Osteocyte (in vitro differentiated cells): ENCODE data around the gene LCLAT1. TPM values are rescaled to one million over a fixed set of nuclear protein-coding genes. Genes with fewer than 3 reads are reported as not detected.

Source experiments
- DNase-seq: peaks from one replicate; pipeline ENCODE4 v3.0.0; 2021; ENCODE audit warnings: mixed read lengths; ENCODE audit not compliant: unreplicated experiment; ENCODE audit errors: extremely low spot score
- H3K27ac Mint-ChIP-seq: one replicate; pipeline ENCODE4 v1.8.0; 2021; ENCODE audit warnings: mild to moderate bottlenecking, mixed read lengths; ENCODE audit not compliant: unreplicated experiment
- H3K27me3 Mint-ChIP-seq: one replicate; pipeline ENCODE4 v1.8.0; 2021; ENCODE audit warnings: mixed read lengths; ENCODE audit not compliant: unreplicated experiment
- H3K36me3 Mint-ChIP-seq: one replicate; pipeline ENCODE4 v1.8.0; 2021; ENCODE audit warnings: mixed read lengths; ENCODE audit not compliant: unreplicated experiment
- H3K4me1 Mint-ChIP-seq: one replicate; pipeline ENCODE4 v1.8.0; 2021; ENCODE audit warnings: mixed read lengths; ENCODE audit not compliant: unreplicated experiment
- H3K4me3 Mint-ChIP-seq: one replicate; pipeline ENCODE4 v1.8.0; 2021; ENCODE audit warnings: mild to moderate bottlenecking, moderate library complexity, mixed read lengths; ENCODE audit not compliant: unreplicated experiment
- H3K9me3 Mint-ChIP-seq: one replicate; pipeline ENCODE4 v1.8.0; 2021; ENCODE audit warnings: mixed read lengths; ENCODE audit not compliant: unreplicated experiment
- CTCF ChIP-seq: fragments of 200-600 bp; sonication (generic); IDR thresholded peaks from 2 replicates; pipeline ENCODE4 v1.5.0; 2021; ENCODE audit warnings: antibody characterized with exemption, mild to moderate bottlenecking, moderate library complexity
- total RNA-seq: library from RNA; stranded (reverse); gene quantifications from 2 replicates; pipeline ENCODE4 v1.2.1, GENCODE V29; 2021

Gene LCLAT1
- total RNA-seq, 1 donor from 2014 or later = 13.6 TPM

GRCh38 chr2:30675758-30676157 lies 228.7 kb downstream of the LCLAT1 start:
- DNase-seq = peak; percentile 21
- no peaks in the 10 kb centered on the region for H3K36me3 Mint-ChIP-seq
- no peak overlapping the region for H3K27ac Mint-ChIP-seq
- TF ChIP-seq CTCF = no peak
- H3K27me3 Mint-ChIP-seq = no peaks in the 10 kb centered on the region
- H3K4me3 Mint-ChIP-seq = no peak overlapping the region
- no peaks in the 10 kb centered on the region for H3K4me1 Mint-ChIP-seq
- peaks cover 5% of the 10 kb centered on the region for H3K9me3 Mint-ChIP-seq

- no peak overlapping the region for H3K4me3 Mint-ChIP-seq
- no peaks in the 10 kb centered on the region for H3K36me3 Mint-ChIP-seq
Observed at GRCh38 chr2:30677231-30677630, 230.2 kb downstream of the LCLAT1 start.

GRCh38 chr2:30677861-30678385 lies 230.9 kb downstream of the LCLAT1 start:
- Mint-ChIP-seq H3K27me3 (peaks cover 6% of the 10 kb centered on the region), H3K9me3 (no peaks in the 10 kb centered on the region), H3K27ac (no peak overlapping the region), H3K36me3 (no peaks in the 10 kb centered on the region), H3K4me1 (no peaks in the 10 kb centered on the region), H3K4me3 (no peak overlapping the region)
- no peak for TF ChIP-seq CTCF
- peak; percentile 71 for DNase-seq

More at GRCh38 chr2:30677231-30677630, 230.2 kb downstream of the LCLAT1 start:
- Mint-ChIP-seq H3K9me3 (peaks cover 4% of the 10 kb centered on the region), H3K27ac (no peak overlapping the region), H3K27me3 (peaks cover 2% of the 10 kb centered on the region), H3K4me1 (no peaks in the 10 kb centered on the region)
- TF ChIP-seq CTCF = no peak
- no peak for DNase-seq

GRCh38 chr2:30678410-30679137 lies 231.5 kb downstream of the LCLAT1 start:
- H3K36me3 Mint-ChIP-seq = no peaks in the 10 kb centered on the region
- TF ChIP-seq CTCF = no peak
- peak; percentile 66 for DNase-seq
- H3K27ac Mint-ChIP-seq = no peak overlapping the region
- no peaks in the 10 kb centered on the region for H3K4me1 Mint-ChIP-seq
- peaks cover 11% of the 10 kb centered on the region for H3K27me3 Mint-ChIP-seq
- H3K9me3 Mint-ChIP-seq = no peaks in the 10 kb centered on the region
- no peak overlapping the region for H3K4me3 Mint-ChIP-seq

- no peak for TF ChIP-seq CTCF
- Mint-ChIP-seq H3K4me3 (no peak overlapping the region), H3K27ac (no peak overlapping the region), H3K9me3 (no peaks in the 10 kb centered on the region), H3K27me3 (peaks cover 11% of the 10 kb centered on the region), H3K36me3 (no peaks in the 10 kb centered on the region), H3K4me1 (no peaks in the 10 kb centered on the region)
- DNase-seq = peak; percentile 68
Observed at GRCh38 chr2:30679426-30680088, 232.5 kb downstream of the LCLAT1 start.
